ENCODE data around the gene BMPR1B. TPM values are rescaled to one million over a fixed set of nuclear protein-coding genes. Genes with fewer than 3 reads are reported as not detected.

BMPR1B gene
- total and polyA plus RNA-seq, 9 of the 15 experiments (the other 6 are each of a cell fraction or from before 2014, with no cell fraction given) = 0.01 TPM; not detected in 8

DNA sequence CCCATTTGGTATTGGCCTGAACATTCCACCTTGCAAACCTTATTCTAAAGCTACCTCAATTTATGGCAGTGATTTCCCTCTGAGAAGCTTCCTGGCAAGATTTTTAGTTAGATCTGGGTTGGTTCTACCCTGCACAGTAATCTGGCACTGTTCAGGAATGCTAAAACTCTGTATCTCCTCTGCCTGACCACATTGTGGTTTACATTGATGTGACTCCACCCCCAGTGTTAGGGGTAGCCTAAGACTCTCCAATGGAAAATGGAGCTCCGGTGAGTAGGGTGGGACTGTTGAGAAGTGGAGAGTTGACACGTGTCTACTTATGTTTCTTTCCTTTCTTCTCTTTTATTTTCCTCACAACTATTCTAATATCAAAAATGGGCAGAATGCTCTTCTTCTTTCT, 45.4 kb downstream of the BMPR1B start (continued):
- TF ChIP-seq SP2 (IDR thresholded peaks at IDR 0.05; ENCODE audit: extremely low read depth, low read depth, low read length, poor library complexity, severe bottlenecking) (no peak), GTF2E2 (tag; IDR thresholded peaks at IDR 0.05) (no peak), JUND (IDR thresholded peaks at IDR 0.05; ENCODE audit: borderline replicate concordance, low read depth, low read length) (no peak), JUND (tag; IDR thresholded peaks at IDR 0.05; ENCODE audit: borderline replicate concordance, low read depth, low read length) (no peak), FOXK2 (conservative IDR thresholded peaks at IDR 0.05 in 1 of 2, IDR thresholded peaks at IDR 0.05 in 1 of 2; ENCODE audit: low read depth in 2 of 2) (no peak), NFIC (IDR thresholded peaks at IDR 0.05) (no peak)

- in situ Hi-C loops (cut with MboI) (no loop called here), intact Hi-C loops (cut with micrococcal nuclease) (no loop called here)
- FAIRE-seq = no peak
- POLR2A ChIA-PET = no interaction called here
- no peaks in the 10 kb centered on the region for H3K36me3 ChIP-seq (ENCODE audit: control insufficient read depth, insufficient read depth, low read length)
- H3K4me2 ChIP-seq (ENCODE audit: insufficient read depth, low read length) = no peak overlapping the region
- BruUV-seq (replicated peaks) = no TSS peak
- H3K4me1 ChIP-seq (replicated peaks in 1 of 2; ENCODE audit: control insufficient read depth in 2 of 2, insufficient read depth in 2 of 2, low read length in 2 of 2) = no peaks in the 10 kb centered on the region
- H3K9ac ChIP-seq (ENCODE audit: insufficient read depth in 1 of 2, low read depth in 2 of 2, low read length in 2 of 2) = no peak overlapping the region
- no peaks in the 10 kb centered on the region for H3K9me1 ChIP-seq (ENCODE audit: control insufficient read depth, insufficient read depth, low read length)
- H3K9me3 ChIP-seq (replicated peaks; ENCODE audit: control insufficient read depth, insufficient read depth, low read depth, low read length) = no peaks in the 10 kb centered on the region
- no peak overlapping the region for H2AFZ ChIP-seq (ENCODE audit: low read depth, low read length)
- H4K20me1 ChIP-seq (replicated peaks; ENCODE audit: control insufficient read depth, insufficient read depth, low read length) = no peaks in the 10 kb centered on the region
- no peaks in the 10 kb centered on the region for H3K79me2 ChIP-seq (ENCODE audit: control insufficient read depth, insufficient read depth, low read length)
- no peaks in the 10 kb centered on the region; a peak in 1 of 5 replicates for H3K27me3 ChIP-seq (ENCODE audit: control insufficient read depth in 2 of 2, insufficient read depth in 2 of 2, low read length in 2 of 2)
- H3K4me3 ChIP-seq = no peak overlapping the region
- CTCF ChIA-PET (ENCODE audit: low intra/inter-chr PET ratio) = no interaction called here
- H3K27ac ChIP-seq (ENCODE audit: extremely low read depth, low read depth, low read length) = no peak overlapping the region
- DNase-seq (ENCODE audit: extremely low read depth in 1 of 4, low spot score in 3 of 4) = no peak
- no peak for TF ChIP-seq NEUROD1 (IDR thresholded peaks at IDR 0.05; ENCODE audit: borderline replicate concordance, low read depth, low read length, partially characterized antibody)
- TF ChIP-seq, protein P1, sequence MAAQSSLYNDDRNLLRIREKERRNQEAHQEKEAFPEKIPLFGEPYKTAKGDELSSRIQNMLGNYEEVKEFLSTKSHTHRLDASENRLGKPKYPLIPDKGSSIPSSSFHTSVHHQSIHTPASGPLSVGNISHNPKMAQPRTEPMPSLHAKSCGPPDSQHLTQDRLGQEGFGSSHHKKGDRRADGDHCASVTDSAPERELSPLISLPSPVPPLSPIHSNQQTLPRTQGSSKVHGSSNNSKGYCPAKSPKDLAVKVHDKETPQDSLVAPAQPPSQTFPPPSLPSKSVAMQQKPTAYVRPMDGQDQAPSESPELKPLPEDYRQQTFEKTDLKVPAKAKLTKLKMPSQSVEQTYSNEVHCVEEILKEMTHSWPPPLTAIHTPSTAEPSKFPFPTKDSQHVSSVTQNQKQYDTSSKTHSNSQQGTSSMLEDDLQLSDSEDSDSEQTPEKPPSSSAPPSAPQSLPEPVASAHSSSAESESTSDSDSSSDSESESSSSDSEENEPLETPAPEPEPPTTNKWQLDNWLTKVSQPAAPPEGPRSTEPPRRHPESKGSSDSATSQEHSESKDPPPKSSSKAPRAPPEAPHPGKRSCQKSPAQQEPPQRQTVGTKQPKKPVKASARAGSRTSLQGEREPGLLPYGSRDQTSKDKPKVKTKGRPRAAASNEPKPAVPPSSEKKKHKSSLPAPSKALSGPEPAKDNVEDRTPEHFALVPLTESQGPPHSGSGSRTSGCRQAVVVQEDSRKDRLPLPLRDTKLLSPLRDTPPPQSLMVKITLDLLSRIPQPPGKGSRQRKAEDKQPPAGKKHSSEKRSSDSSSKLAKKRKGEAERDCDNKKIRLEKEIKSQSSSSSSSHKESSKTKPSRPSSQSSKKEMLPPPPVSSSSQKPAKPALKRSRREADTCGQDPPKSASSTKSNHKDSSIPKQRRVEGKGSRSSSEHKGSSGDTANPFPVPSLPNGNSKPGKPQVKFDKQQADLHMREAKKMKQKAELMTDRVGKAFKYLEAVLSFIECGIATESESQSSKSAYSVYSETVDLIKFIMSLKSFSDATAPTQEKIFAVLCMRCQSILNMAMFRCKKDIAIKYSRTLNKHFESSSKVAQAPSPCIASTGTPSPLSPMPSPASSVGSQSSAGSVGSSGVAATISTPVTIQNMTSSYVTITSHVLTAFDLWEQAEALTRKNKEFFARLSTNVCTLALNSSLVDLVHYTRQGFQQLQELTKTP (IDR thresholded peaks at IDR 0.05; ENCODE audit: low read depth in 1 of 2, partially characterized antibody in 2 of 2) = no peak
- no peak for TF ChIP-seq CHD1 (IDR thresholded peaks at IDR 0.05; ENCODE audit: low read length)
- no peak for TF ChIP-seq CBFA2T2 (conservative IDR thresholded peaks at IDR 0.05)
- WGBS (ENCODE audit: insufficient coverage, low coverage, missing lambda C conversion rate) = 1% methylated on average over 4 of the region's 4 CpGs
- no peak for ATAC-seq
Observed at GRCh38 chr4:94804650-94805049, 46.9 kb downstream of the BMPR1B start.
